Superior temporal gyrus (tissue), 1 donor: ENCODE data around the gene REC114.
"Not testable (repeated sequence)": the region's sequence is repeated elsewhere in the genome, so short reads cannot be mapped to it uniquely, and the experiment has no call there.

Source experiments
- DNase-seq: peaks from one replicate; pipeline ENCODE4 v3.0.0-alpha.2; 2016; ENCODE audit errors: extremely low spot score

REC114 gene

GRCh38 chr15:73527598-73527997 is 84.6 kb downstream of the REC114 start:
- no peak for DNase-seq

DNA sequence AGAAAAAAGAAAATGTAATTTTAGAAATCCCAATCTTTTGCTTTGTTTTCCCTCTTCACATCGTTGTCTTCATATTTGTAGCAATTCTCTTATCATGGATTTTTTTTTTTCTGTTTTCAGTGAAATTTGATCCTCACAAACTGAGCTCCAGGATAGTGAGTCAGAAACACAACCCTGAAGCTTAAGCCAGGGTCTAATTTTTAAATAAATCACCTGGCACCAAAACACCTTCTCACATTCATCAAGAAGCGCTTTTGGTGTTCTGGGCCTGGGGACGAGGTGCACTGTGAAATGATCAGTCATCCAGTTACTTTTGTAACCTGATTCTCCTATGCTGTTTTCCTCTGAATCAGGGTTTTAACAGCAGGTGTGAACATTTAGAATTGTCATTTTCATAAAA is 87.7 kb downstream of the REC114 start:
- no peak for DNase-seq

GRCh38 chr15:73538123-73538522 is 95.2 kb downstream of the REC114 start:
- no peak for DNase-seq

- no peak for DNase-seq
These were observed 95.7 kb downstream of the REC114 start for GRCh38 chr15:73538563-73539211.

DNA sequence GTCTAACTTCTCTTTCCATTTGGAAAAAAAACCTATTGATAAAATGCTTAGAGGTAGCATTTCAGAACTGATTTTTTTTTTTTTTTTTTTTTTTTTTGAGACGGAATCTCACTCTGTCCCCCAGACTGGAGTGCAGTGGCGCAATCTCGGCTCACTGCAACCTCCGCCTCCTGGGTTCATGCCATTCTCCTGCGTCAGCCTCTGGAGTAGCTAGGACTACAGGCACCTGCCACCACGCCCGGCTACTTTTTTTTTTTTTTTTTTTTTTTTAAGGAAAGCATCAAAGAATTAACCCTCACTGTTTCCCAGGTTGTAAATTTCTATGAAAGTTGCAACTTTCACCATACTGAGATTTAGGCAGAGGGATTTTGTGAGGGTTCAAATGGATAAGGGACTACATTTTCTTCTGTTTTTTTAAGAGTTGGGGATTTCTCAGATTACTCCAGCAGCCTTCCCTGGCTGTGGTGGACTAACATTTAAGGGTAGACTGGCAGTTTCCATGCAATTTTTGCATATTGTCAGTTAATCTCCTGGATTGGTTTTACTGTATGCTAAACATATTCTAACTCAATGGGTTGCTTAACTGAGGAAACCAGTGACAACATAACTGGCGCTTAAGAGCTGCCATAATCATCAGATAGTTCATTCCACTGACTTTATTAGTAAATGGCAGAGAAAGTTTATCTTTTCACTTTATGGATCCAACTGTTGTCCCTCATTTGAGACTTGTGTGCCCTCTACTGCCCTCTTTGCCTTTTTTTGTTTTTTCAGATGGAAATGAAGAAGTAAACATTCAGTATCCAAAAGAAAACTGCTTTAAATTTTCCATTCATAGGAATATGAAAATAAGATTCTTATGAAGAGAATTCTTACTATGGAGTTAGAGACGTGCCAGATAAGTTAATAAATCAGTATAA is 96.5 kb downstream of the REC114 start:
- DNase-seq, result no peak

DNA sequence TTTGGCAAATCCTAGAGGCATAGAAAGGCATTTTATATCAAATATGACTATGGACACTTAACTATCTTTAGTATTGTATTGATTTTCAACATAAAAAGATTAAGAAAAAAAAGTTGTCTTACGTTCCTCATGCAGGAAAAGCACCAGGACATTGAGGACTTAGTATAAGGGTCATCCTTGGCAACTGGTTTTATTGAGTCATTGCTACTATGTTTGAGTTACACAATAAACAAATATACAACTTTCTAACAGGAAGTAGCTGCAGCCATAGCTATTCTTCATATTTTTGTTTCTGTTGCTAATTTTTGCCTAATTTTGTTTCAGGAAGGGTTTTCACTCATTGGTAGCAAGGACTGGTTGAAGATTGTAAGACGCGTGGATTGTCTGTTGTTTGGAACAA is 97.2 kb downstream of the REC114 start:
- DNase-seq, result no peak

DNA sequence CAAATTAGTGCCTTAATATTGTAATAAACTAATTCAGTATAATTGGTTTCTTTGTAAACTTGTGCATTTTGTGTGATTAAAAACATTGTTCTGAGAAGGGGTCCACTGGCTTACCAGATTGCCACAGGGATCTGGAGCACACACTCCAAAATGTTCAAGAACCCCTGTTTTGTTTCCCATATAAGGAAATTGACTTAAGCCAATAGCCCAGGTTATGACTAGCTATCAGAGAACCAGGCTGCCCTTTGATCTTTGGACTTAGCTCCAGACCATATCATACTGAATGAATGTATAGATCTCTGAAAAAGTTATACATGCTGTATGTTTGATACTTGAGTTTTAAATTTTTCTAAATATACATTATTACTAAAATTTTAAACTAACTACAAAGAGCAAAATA is 98.5 kb downstream of the REC114 start:
- DNase-seq, result no peak

DNA sequence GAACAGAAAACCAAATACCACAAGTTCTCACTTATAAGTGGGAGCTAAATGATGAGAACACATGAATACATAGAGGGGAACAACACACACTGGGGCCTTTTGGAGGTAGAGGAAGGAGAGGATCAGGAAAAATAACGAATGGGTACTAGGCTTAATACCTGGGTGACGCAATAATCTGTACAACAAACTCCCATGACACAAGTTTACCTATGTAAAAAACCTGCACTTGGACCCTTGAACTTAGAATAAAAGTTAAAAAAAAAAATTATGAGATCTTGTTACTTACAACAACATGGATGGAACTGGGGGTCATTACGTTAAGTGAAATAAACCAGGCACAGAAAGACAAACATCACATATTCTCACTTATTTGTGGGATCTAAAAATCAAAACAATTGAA is 106.0 kb downstream of the REC114 start:
- DNase-seq, result not testable (repeated sequence)

DNA sequence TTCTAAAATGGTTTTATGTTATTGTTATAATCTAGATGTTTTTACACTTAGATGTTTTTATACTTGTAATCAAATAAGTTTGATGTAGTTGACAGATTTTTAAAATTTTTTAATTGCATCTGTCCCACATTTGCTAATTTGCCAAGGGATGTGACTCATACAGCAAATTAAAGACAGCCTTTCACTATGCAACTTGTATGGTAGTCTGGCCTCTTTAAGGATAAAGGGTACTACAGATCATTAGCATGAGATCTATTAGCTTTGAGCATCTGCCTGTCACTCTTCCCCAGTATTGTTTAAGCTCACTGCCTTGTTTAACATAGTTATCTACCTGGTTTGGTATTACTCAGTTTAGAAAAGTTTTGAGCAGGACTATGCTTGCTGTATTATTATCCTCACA is 107.2 kb downstream of the REC114 start:
- no peak for DNase-seq

GRCh38 chr15:73555080-73555479 is 112.1 kb downstream of the REC114 start:
- DNase-seq, result no peak

GRCh38 chr15:73558529-73558928 is 115.6 kb downstream of the REC114 start:
- no peak for DNase-seq

- DNase-seq, result peak; percentile 90
These were observed 117.6 kb downstream of the REC114 start for GRCh38 chr15:73560501-73561117.

GRCh38 chr15:73564255-73564654 is 121.3 kb downstream of the REC114 start:
- peak; percentile 43 for DNase-seq

DNA sequence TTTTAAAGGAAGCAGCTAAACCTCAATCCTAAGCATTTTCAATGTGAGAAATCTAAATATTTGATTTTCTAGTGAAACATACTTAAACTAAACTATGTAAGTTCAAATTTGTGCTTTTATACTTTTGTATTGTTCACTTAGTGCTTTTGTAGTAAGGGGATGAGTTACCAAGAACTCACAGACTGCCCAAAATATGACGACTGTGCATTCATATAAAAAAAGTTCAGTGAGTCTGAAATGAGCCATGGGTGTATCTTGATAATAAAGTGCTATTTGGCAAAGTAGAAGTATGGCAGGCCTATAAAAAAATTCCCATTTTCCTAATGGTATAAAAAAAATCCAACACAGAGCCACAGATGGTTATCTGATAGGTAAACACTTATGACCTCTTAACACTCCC is 124.1 kb downstream of the REC114 start:
- DNase-seq, result no peak

DNA sequence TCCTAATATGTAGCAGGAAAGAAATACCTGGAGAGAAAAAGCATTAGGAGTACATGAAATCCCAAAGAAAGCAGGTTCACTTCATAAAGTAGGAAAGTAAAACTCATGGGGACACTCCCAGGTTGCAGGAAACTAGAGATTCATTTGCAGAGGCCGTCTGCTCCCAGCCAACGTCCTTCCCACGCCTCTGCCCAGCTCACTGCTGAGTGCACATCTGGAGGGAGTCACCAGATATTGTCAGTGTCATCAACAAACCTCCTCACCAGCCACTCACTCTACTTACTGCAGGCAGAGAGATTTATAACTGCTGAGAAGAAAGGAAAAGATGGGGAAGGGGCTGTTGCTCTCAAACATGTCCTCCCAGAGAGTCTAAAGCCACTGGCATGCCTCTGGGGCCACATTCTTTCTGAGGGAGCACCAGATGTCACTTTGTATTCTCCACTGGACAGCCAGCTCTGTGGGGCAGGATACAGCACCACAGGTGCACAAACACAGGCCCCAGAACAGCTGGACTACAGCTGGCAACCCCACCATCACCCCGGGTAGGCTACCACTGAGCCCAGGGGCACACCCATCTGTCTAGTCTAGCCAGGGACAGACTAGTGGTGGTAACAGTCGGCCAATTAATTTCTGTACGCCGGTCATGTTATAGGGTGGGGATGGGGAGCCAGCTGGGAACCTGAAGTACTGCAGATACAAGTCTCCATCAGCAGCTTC is 125.8 kb downstream of the REC114 start:
- DNase-seq, result no peak

DNA sequence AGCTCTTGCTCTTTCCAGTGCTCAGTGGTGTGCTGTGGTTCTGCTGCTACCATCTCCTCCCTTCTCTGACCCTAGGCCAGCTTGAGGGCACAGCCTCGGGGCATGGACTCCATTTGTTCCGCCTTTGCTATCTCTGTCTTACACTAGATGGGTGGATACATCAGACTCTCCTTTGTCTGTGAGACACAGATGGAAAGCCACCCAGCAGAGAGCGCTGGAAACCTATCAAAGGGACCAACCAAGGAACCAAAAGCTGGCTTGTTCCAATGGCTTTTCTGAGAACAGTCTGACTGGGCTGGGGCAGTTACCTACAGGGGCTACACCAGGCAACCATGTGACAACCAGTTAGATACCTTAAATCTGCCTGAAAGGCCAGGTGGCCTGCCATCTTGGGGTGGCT is 126.4 kb downstream of the REC114 start:
- no peak for DNase-seq

GRCh38 chr15:73570355-73571032 is 127.5 kb downstream of the REC114 start:
- DNase-seq, result no peak

- no peak for DNase-seq
These were observed 128.4 kb downstream of the REC114 start for GRCh38 chr15:73571346-73571745.

- no peak for DNase-seq
These were observed 129.3 kb downstream of the REC114 start for GRCh38 chr15:73572296-73572695.

GRCh38 chr15:73573037-73573436 is 130.1 kb downstream of the REC114 start:
- no peak for DNase-seq

- DNase-seq, result no peak
These were observed 130.6 kb downstream of the REC114 start for GRCh38 chr15:73573572-73573971.
